H54 (cell line): ENCODE data around the gene RAD51B.

Experiments used
- DNase-seq: peaks from one replicate; pipeline ENCODE4 v3.0.0; 2011; ENCODE audit warnings: low spot score, mixed read lengths; ENCODE audit not compliant: insufficient read length
- FAIRE-seq: peaks from 3 replicates; lab custom pipeline; 2011; peaks lifted over from hg19 to GRCh38; lab: Jason Lieb, UNC
- POLR2A ChIP-seq: IDR thresholded peaks from 2 replicates; pipeline ENCODE4 v1.6.1; 2011; ENCODE audit warnings: low read depth, mild to moderate bottlenecking, low read length

RAD51B gene

GRCh38 chr14:68464711-68465110 lies 645.1 kb downstream of the RAD51B start:
- DNase-seq (no peak), FAIRE-seq (peak; percentile 81)
- TF ChIP-seq POLR2A: no peak

- peak; percentile 92 for FAIRE-seq
- TF ChIP-seq POLR2A: no peak
- DNase-seq: peak; percentile 32
These were observed 647.0 kb downstream of the RAD51B start for GRCh38 chr14:68466491-68466977.

GRCh38 chr14:68467425-68467824 lies 647.8 kb downstream of the RAD51B start:
- no peak for FAIRE-seq
- no peak for TF ChIP-seq POLR2A
- no peak for DNase-seq

GRCh38 chr14:68468437-68469207 lies 649.0 kb downstream of the RAD51B start:
- peak; percentile 84 for FAIRE-seq
- TF ChIP-seq POLR2A: no peak
- DNase-seq: no peak

- DNase-seq (no peak), FAIRE-seq (no peak)
- TF ChIP-seq POLR2A: no peak
These were observed 649.7 kb downstream of the RAD51B start for GRCh38 chr14:68469208-68469713.

- TF ChIP-seq POLR2A: no peak
- FAIRE-seq (no peak), DNase-seq (no peak)
These were observed 650.8 kb downstream of the RAD51B start for GRCh38 chr14:68470361-68470760.

- TF ChIP-seq POLR2A: no peak
- FAIRE-seq: no peak
- DNase-seq: no peak
These were observed 651.7 kb downstream of the RAD51B start for GRCh38 chr14:68471029-68471963.

- TF ChIP-seq POLR2A: no peak
- FAIRE-seq (no peak), DNase-seq (no peak)
These were observed 652.5 kb downstream of the RAD51B start for GRCh38 chr14:68471964-68472508.

GRCh38 chr14:68473069-68473468 lies 653.5 kb downstream of the RAD51B start:
- no peak for TF ChIP-seq POLR2A
- no peak for DNase-seq
- FAIRE-seq: no peak

GRCh38 chr14:68473794-68474193 lies 654.2 kb downstream of the RAD51B start:
- FAIRE-seq (no peak), DNase-seq (no peak)
- no peak for TF ChIP-seq POLR2A

GRCh38 chr14:68474741-68475140 lies 655.2 kb downstream of the RAD51B start:
- no peak for FAIRE-seq
- TF ChIP-seq POLR2A: no peak
- DNase-seq: no peak

- no peak for TF ChIP-seq POLR2A
These were observed 656.2 kb downstream of the RAD51B start for GRCh38 chr14:68475802-68476201.

GRCh38 chr14:68476212-68477109 lies 656.9 kb downstream of the RAD51B start:
- FAIRE-seq (peak; percentile 41), DNase-seq (no peak)
- no peak for TF ChIP-seq POLR2A

More at GRCh38 chr14:68475802-68476201, 656.2 kb downstream of the RAD51B start:
- FAIRE-seq (no peak), DNase-seq (no peak)
